CD8-positive, alpha-beta memory T cell (primary cell): ENCODE measurements around the gene TMPRSS11A. TPM values are rescaled to one million over a fixed set of nuclear protein-coding genes. Genes with fewer than 3 reads are reported as not detected.

ENCODE experiments used
- CTCF ChIA-PET: fragments of 350-600 bp; sonication (Branson Sonifier 250); formaldehyde crosslinking; loops from one replicate; lab custom pipeline; 2021; ENCODE audit warnings: antibody characterized with exemption; lab: Charles Lee
- POLR2A ChIA-PET: fragments of 350-600 bp; sonication (Branson Sonifier 250); formaldehyde crosslinking; loops from one replicate; lab custom pipeline; 2021; ENCODE audit warnings: antibody characterized with exemption; lab: Charles Lee
- DNase-seq, 5 donors: peaks; one replicate each; pipeline versions ENCODE4 v3.0.0 to v3.0.0-alpha.2; 2020 to 2022; ENCODE audit warnings: mixed read lengths in 1 of 5
- H3K27ac ChIP-seq: one replicate; pipeline ENCODE4 v1.7.0; 2013; ENCODE audit warnings: low read depth, mild to moderate bottlenecking, low read length, moderate library complexity
- H3K27me3 ChIP-seq: 2 replicates; pipeline ENCODE4 v1.7.0; 2013; ENCODE audit warnings: low read length, mild to moderate bottlenecking; ENCODE audit not compliant: insufficient read depth, poor library complexity, severe bottlenecking
- H3K36me3 ChIP-seq: 2 replicates; pipeline ENCODE4 v1.7.0; 2013; ENCODE audit warnings: mild to moderate bottlenecking, low read length, moderate library complexity; ENCODE audit not compliant: insufficient read depth
- H3K4me1 ChIP-seq: 2 replicates; pipeline ENCODE4 v1.7.0; 2013; ENCODE audit warnings: mild to moderate bottlenecking, low read length, moderate library complexity; ENCODE audit not compliant: insufficient read depth
- H3K4me3 ChIP-seq: 2 replicates; pipeline ENCODE4 v1.7.0; 2013; ENCODE audit warnings: mild to moderate bottlenecking, low read length
- H3K9me3 ChIP-seq: 2 replicates; pipeline ENCODE4 v1.7.0; 2013; ENCODE audit warnings: mild to moderate bottlenecking, low read length
- H3K27ac Mint-ChIP-seq, 8 donors: one replicate each; pipeline ENCODE4 v1.8.0; 2020 to 2021; ENCODE audit warnings: mixed read lengths in 8 of 8, mild to moderate bottlenecking in 6 of 8, inconsistent platforms in 3 of 8, moderate library complexity in 3 of 8
- H3K27me3 Mint-ChIP-seq, 2 donors: one replicate each; pipeline ENCODE4 v1.8.0; 2020 to 2021; ENCODE audit warnings: mixed read lengths in 2 of 2, mild to moderate bottlenecking in 1 of 2, moderate library complexity in 1 of 2
- H3K36me3 Mint-ChIP-seq, 3 donors: one replicate each; pipeline ENCODE4 v1.8.0; 2020 to 2021; ENCODE audit warnings: mixed read lengths in 3 of 3, inconsistent platforms in 1 of 3, mild to moderate bottlenecking in 1 of 3
- H3K4me1 Mint-ChIP-seq, 3 donors: one replicate each; pipeline ENCODE4 v1.8.0; 2020 to 2021; ENCODE audit warnings: mixed read lengths in 3 of 3, inconsistent platforms in 1 of 3, mild to moderate bottlenecking in 1 of 3
- H3K4me3 Mint-ChIP-seq, 7 donors: one replicate each; pipeline ENCODE4 v1.8.0; 2020 to 2021; ENCODE audit warnings: mixed read lengths in 7 of 7, mild to moderate bottlenecking in 6 of 7, moderate library complexity in 4 of 7, inconsistent platforms in 2 of 7
- H3K9me3 Mint-ChIP-seq, 5 donors: one replicate each; pipeline ENCODE4 v1.8.0; 2020 to 2022; ENCODE audit warnings: mixed read lengths in 5 of 5, mild to moderate bottlenecking in 3 of 5, moderate library complexity in 2 of 5, inconsistent platforms in 1 of 5
- polyA plus RNA-seq: library from polyadenylated mRNA; unstranded; fragments of 300-500 nt; fragmentation: Illumina TruSeq; gene quantifications from one replicate; pipeline ENCODE4 v1.2.3, GENCODE V29; 2021
- total RNA-seq, 2 experiments: library from RNA; stranded (reverse); gene quantifications; one replicate each; pipeline ENCODE4 v1.2.3, GENCODE V29; 2021

The TMPRSS11A gene
- total and polyA plus RNA-seq, 3 experiments from 2014 or later = not detected

DNA sequence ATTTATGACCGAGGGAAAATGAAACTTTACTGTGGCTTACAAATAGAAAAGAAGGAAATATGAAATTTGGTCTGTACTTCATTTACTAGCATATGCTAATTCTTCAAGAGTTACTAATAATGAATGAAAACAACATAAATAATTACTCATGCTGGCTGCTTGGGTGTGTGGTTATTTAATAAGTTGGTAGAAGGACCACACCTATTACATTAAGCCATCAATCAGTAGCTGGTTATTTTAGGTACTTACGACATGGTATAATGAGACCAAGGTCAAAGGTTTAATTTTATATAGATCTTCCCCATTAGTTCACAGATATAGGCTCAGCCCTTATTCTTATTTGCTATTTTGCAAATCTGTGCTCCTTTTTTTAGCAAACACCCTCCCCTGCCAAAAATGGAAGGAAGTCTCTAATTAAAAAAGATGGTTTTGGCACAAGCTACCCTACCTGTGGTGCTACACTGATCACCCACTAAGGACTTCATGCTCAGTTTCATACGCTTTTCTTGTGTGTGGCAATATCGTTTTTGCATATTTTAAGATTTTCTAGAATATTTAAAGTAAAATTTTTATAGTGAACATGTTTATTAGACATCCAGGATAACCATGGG lies 93.6 kb downstream of the TMPRSS11A start:
- H3K27ac Mint-ChIP-seq = no peak overlapping the region
- no peak for DNase-seq
- Histone ChIP-seq H3K4me3 (no peak overlapping the region), H3K36me3 (no peaks in the 10 kb centered on the region), H3K27ac (no peak overlapping the region), H3K4me1 (no peaks in the 10 kb centered on the region), H3K9me3 (no peaks in the 10 kb centered on the region), H3K27me3 (no peaks in the 10 kb centered on the region)
- no peaks in the 10 kb centered on the region for H3K36me3 Mint-ChIP-seq
- CTCF ChIA-PET = no interaction called here
- no peaks in the 10 kb centered on the region for H3K4me1 Mint-ChIP-seq
- H3K9me3 Mint-ChIP-seq = peaks cover 0 to 16% (median 2%) of the 10 kb centered on the region in 5 donors
- POLR2A ChIA-PET = no interaction called here
- H3K27me3 Mint-ChIP-seq = peaks cover 0 to 4% of the 10 kb centered on the region in 2 donors
- no peak overlapping the region for H3K4me3 Mint-ChIP-seq

DNA sequence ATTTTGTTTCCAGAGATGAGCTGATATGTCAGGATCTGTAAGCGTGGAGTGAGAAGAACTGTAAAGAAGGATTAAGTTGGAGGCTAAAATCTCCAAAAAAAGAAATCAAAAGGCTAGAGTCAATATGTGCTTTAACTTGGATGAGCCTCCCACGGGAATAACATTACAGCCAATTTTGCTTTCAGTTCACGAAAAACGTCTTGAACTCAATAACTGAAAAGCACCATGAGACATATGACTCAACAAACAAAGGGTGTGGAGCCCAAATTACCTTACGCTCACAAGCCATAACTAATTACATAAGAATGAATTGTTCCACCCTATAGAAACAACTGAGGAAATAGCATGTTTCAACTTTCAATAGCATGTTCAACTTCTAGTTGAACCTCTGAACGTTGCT lies 101.8 kb downstream of the TMPRSS11A start:
- no peak overlapping the region for H3K4me3 Mint-ChIP-seq

More for the DNA sequence above, 101.8 kb downstream of the TMPRSS11A start:
- peaks cover 0 to 15% (median 4%) of the 10 kb centered on the region in 5 donors for H3K9me3 Mint-ChIP-seq
- peaks cover 0 to 8% of the 10 kb centered on the region in 2 donors for H3K27me3 Mint-ChIP-seq
- CTCF ChIA-PET = no interaction called here
- no peaks in the 10 kb centered on the region for H3K9me3 ChIP-seq
- no peaks in the 10 kb centered on the region for H3K36me3 Mint-ChIP-seq
- no peaks in the 10 kb centered on the region for H3K4me1 ChIP-seq
- no peak overlapping the region for H3K27ac ChIP-seq
- H3K27ac Mint-ChIP-seq = no peak overlapping the region
- POLR2A ChIA-PET = no interaction called here
- H3K27me3 ChIP-seq = no peaks in the 10 kb centered on the region
- DNase-seq = no peak
- H3K4me3 ChIP-seq = no peak overlapping the region
- H3K4me1 Mint-ChIP-seq = no peaks in the 10 kb centered on the region
- no peaks in the 10 kb centered on the region for H3K36me3 ChIP-seq

Other genes starting within 250 kb of the TMPRSS11A start
- not detected for gene GNRHR, start 209.1 kb downstream of the TMPRSS11A start, total RNA-seq
- gene GNRHR, start 209.1 kb downstream of the TMPRSS11A start, polyA plus RNA-seq = not detected
- not detected for gene TMPRSS11D, start 79.5 kb downstream of the TMPRSS11A start, total RNA-seq
- not detected for gene TMPRSS11D, start 79.5 kb downstream of the TMPRSS11A start, polyA plus RNA-seq
- not detected for gene TMPRSS11F, start 166.4 kb upstream of the TMPRSS11A start, total RNA-seq
- gene TMPRSS11F, start 166.4 kb upstream of the TMPRSS11A start, polyA plus RNA-seq = not detected